PFSK-1 (cell line): ENCODE measurements around the gene FREM1.

Source experiments
- FOXP2 ChIP-seq: optimal IDR thresholded peaks from 2 replicates; pipeline ENCODE3; 2011; ENCODE audit warnings: borderline replicate concordance, control low read depth, inconsistent platforms; ENCODE audit not compliant: insufficient read depth; ENCODE audit errors: extremely low read length, extremely low read depth
- POLR2AphosphoS5 ChIP-seq: IDR thresholded peaks from 2 replicates; pipeline ENCODE4 v1.6.1; 2012; ENCODE audit warnings: low read depth, mild to moderate bottlenecking, control low read depth, low read length, moderate library complexity
- SIN3A ChIP-seq: IDR thresholded peaks from 2 replicates; pipeline ENCODE4 v1.6.1; 2012; ENCODE audit warnings: mild to moderate bottlenecking, low read length, moderate library complexity, borderline replicate concordance; ENCODE audit not compliant: insufficient read depth
- TAF1 ChIP-seq: IDR thresholded peaks from 2 replicates; pipeline ENCODE4 v1.6.1; 2012; ENCODE audit warnings: low read length, control low read depth, borderline replicate concordance; ENCODE audit not compliant: insufficient read depth
- TF ChIP-seq, protein P1 (sequence below), 2 experiments: IDR thresholded peaks; 2 replicates each; pipeline versions ENCODE4 v1.6.1 to v1.8.0; 2011 to 2012; ENCODE audit warnings: low read depth in 2 of 2, low read length in 2 of 2, control low read depth in 1 of 2, inconsistent platforms in 1 of 2, mild to moderate bottlenecking in 1 of 2, moderate library complexity in 1 of 2; ENCODE audit not compliant: insufficient read depth in 1 of 2

Gene FREM1

DNA sequence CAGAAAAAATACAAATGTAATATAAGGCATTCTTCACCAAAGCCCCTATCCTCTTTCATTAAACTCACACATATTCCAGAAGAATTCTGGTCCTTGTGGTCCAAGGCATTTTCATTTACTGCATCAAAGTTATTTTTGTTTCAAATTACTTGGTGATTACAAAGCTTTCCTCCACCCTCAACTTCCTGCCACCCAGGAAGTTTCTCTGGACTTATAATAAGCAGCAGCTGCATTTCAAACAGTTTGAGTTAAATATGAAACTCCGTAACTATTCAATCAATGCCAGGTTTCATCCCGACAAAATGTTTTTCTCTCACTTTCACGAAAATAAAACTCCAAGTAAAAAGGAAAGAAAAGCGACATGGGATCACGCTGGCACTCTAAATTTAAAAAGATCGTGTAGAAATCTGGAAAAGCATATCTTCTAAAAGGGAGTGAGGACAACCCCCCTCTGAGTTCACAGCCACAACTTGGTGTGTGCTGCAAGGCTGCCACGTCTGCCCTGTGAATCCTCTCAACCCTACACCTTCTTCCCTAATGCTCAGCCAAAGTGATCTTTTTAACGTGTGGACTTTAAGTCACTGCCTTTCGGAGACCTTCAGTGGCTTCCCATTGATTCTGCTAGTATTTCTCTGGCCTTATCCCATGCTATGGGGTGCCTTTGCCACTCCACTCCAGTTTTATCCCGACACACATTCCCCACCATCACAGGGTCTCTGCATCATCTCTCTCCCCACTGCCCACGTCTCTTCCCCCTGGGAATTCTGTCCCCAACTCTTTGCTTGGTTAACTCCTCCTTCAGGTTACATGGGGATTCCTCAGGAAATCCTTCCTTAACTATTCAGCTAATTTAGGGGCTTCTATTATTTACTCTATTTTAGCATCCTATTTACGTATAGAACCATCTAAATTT, 96.6 kb downstream of the FREM1 start:
- no peak for TF ChIP-seq FOXP2
- TF ChIP-seq POLR2AphosphoS5 = no peak
- no peak for TF ChIP-seq TAF1
- TF ChIP-seq SIN3A = no peak
- TF ChIP-seq, protein P1, sequence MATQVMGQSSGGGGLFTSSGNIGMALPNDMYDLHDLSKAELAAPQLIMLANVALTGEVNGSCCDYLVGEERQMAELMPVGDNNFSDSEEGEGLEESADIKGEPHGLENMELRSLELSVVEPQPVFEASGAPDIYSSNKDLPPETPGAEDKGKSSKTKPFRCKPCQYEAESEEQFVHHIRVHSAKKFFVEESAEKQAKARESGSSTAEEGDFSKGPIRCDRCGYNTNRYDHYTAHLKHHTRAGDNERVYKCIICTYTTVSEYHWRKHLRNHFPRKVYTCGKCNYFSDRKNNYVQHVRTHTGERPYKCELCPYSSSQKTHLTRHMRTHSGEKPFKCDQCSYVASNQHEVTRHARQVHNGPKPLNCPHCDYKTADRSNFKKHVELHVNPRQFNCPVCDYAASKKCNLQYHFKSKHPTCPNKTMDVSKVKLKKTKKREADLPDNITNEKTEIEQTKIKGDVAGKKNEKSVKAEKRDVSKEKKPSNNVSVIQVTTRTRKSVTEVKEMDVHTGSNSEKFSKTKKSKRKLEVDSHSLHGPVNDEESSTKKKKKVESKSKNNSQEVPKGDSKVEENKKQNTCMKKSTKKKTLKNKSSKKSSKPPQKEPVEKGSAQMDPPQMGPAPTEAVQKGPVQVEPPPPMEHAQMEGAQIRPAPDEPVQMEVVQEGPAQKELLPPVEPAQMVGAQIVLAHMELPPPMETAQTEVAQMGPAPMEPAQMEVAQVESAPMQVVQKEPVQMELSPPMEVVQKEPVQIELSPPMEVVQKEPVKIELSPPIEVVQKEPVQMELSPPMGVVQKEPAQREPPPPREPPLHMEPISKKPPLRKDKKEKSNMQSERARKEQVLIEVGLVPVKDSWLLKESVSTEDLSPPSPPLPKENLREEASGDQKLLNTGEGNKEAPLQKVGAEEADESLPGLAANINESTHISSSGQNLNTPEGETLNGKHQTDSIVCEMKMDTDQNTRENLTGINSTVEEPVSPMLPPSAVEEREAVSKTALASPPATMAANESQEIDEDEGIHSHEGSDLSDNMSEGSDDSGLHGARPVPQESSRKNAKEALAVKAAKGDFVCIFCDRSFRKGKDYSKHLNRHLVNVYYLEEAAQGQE (IDR thresholded peaks at IDR 0.05; ENCODE audit: insufficient read depth in 1 of 2, low read depth in 2 of 2, low read length in 2 of 2) = no peak

DNA sequence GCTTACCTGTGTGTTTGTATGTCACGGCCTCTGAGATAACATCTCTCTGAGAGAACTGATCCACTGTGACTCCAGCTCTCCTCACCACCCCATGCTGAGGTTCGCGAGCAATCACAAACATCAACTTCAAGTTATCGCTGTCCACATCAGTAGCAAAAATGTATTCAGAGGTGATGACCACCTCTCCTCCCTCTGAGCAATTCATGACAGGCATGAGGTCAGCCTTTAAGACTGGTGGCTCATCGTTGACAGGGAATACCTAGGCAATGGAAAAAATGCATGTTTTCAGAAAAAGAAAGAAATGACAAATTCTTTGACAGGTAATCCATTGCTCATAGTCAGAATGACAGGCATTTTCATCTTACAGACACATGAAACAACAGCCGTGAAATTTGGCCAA, 97.4 kb downstream of the FREM1 start:
- no peak for TF ChIP-seq POLR2AphosphoS5
- TF ChIP-seq, protein P1 (IDR thresholded peaks at IDR 0.05; ENCODE audit: insufficient read depth in 1 of 2, low read depth in 2 of 2, low read length in 2 of 2) = no peak
- TF ChIP-seq FOXP2 = no peak

DNA sequence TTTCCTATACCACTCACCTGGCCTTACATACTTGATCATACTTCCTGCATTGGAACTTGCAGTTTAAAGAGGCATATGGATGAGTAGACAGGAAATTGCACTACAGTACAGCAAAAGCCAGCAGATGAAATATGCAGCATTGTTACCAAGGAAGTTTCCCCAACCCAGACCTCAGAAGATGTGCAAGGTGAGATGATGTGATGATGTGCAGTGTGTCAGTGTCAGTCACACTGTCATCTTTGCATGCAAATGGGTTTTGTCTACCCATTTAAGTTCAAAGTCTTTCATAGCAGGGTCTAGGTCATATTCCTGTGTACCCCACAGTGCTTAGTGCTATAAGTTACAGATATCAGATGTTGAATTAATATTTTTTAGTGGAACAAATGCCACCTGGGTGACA, 98.4 kb downstream of the FREM1 start:
- TF ChIP-seq TAF1 (no peak), FOXP2 (no peak), SIN3A (no peak), POLR2AphosphoS5 (no peak)
- TF ChIP-seq, protein P1 (IDR thresholded peaks at IDR 0.05; ENCODE audit: insufficient read depth in 1 of 2, low read depth in 2 of 2, low read length in 2 of 2) = no peak

DNA sequence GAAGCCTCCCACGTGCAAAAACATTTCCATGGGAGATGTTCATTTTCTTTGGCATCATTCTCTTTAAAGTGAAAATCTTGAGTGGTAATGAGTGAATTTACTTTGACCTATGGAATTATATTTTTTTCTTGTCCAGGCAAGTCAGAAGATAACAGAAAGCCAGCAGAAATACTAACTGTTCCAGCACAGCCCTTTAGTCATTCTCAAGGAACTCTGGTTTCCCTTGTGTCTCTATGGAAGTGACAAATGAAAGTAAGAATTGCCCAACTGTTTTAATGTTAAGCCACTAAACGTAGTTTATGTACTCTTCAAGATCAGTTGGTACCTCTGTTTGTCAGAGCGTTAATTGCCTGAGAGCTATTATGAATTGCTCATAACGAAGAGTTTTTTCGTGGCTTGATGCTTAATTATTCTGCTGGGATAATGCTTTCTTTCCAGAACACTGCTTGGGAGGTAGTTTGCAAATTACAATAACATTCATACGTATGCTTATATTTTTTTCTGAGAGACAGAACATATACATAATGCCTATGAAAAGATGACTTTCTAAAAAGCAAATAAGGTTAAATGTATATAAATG, 103.2 kb downstream of the FREM1 start:
- no peak for TF ChIP-seq FOXP2
- TF ChIP-seq TAF1 = no peak
- TF ChIP-seq POLR2AphosphoS5 = no peak
- TF ChIP-seq, protein P1 (IDR thresholded peaks at IDR 0.05; ENCODE audit: insufficient read depth in 1 of 2, low read depth in 2 of 2, low read length in 2 of 2) = no peak
- TF ChIP-seq SIN3A = no peak

DNA sequence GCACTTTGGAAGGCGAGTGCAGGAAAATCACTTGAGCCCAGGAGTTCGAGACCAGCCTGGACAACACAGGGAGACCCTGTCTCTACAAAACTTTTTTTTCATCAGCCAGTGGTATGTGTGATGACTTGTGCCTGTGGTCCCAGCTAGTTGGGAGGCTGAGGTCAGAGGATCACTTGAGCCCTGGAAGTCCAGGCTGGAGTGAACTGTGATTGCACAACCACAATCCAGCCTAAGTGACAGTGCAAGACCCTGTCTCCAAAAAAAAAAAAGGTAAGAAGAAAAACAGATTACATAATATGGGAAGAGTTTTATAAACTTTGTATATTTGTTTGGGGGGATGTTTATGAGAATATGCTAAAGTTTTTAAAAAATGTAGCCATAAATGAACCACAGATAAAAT, 111.2 kb downstream of the FREM1 start:
- TF ChIP-seq, protein P1 (IDR thresholded peaks at IDR 0.05; ENCODE audit: insufficient read depth in 1 of 2, low read depth in 2 of 2, low read length in 2 of 2) = no peak
- TF ChIP-seq SIN3A (no peak), FOXP2 (no peak), POLR2AphosphoS5 (no peak), TAF1 (no peak)
